ENCODE measurements around the gene GHR. TPM values are rescaled to one million over a fixed set of nuclear protein-coding genes. Genes with fewer than 3 reads are reported as not detected.
A peak's percentile ranks its signal among the peaks of the same experiment; 100 is the strongest.

GHR gene
- total RNA-seq, 1 donor from 2014 or later = 0.75 TPM

DNA sequence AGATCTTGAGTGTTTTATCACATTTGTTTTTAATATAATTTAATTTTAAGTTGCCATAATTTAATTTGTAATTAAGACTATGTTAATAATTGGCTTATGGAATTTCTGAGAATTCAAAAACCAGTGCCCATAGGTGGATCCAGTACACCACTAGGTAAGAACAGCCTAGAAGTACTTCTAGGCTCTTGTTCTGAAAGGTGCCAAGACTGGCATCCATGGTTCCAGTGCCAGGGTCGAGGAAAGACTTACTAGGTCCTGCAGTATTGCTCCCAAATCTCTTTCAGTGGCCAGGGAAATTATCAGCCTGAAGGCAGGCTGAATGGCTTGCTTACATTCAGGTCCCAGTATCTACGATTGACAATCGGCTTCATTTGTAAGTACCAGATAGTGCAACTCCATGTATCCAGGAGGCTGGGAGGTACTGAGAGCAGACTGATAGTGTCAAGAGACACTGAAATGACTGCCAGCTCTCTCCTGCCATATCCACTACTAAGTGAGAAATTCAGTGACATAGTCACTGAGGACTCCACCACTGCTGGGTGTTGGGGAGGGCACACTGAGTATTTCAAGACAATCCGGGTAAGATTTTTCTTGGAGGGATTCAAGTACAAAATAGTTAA is 174.2 kb downstream of the GHR start:
- DNase-seq (ENCODE audit: low read depth) = no peak

DNA sequence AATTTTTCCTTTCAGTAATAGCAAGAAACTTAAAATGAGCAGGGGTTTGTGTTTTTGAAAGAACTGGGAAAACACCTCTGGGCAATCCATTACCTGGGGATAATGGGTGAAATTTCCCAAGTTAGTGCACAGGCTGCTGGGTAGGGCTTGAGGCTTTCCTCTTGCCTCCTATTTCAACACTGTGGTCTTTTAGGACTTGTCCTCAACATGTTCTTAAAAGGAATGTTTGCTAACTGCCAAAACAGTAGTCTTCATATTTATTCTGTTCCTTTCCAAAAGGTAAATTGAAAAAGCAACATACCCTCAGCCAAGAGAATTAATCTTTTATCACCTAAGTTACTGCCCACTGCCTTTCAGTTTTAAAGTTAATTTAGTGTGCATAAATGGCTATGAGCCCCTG is 175.1 kb downstream of the GHR start:
- DNase-seq (ENCODE audit: low read depth) = no peak

DNA sequence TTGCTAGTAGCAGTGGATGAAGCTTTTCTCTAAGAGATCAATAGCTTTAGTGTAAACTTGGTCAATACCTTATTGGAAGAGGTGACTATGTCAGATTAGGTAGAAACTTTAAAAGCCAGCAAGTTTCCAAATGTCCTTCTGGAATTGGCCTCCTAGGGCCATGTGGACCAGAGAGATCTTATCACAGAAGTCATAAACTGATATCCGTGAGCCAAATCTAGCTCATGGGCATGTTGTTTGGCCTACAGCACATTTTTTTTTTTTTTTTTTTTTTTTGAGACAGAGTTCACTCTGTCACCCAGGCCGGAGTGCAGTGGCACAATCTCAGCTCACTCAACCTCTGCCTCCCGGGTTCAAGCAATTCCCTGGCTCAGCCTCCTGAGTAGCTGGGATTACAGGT is 175.9 kb downstream of the GHR start:
- DNase-seq (ENCODE audit: low read depth) = no peak

DNA sequence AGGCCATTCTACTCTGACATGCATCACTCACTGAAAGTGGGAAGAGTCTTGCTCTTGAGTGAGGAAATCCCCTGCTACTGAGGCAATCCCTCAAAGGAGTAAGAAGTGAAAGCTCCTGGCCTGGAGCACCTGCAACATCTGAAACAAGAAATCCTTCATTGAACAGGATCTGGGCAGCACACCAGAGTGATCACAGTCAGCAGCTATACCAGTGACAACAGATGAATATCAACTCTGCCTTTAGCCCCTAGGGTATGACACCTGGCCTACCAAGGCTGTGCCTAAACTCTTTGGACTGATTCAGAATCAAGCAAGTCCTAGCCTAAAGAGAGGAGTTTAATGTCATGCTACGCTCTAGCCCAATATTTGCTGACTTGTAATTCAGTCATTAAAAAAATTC is 177.2 kb downstream of the GHR start:
- DNase-seq (ENCODE audit: low read depth) = no peak

DNA sequence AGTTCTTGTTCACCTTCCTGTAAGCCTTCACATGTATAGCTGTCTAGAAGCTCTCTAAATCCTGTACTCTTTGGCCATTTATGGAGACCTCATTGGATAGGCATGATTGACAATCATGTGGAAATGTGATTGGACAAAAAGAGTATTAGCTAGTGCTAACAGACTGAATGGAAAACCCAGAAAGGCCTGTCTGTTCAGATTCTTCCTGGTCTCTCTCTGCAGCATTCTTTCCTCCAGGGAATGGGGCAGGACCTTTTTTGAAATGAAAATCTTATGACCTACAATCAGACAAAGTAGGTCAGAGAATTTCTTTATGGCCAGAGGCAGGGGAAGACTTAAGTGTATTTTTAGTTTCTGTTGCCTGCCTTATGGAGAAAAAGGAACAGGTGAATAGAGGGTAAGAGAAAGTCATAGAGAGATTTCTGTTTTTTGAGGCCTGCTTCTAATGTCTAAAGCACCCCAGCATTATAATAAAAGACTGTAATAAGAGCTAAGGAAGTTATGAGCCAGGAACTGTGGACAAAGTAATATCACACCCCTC is 181.0 kb downstream of the GHR start:
- DNase-seq (ENCODE audit: low read depth) = no peak

DNA sequence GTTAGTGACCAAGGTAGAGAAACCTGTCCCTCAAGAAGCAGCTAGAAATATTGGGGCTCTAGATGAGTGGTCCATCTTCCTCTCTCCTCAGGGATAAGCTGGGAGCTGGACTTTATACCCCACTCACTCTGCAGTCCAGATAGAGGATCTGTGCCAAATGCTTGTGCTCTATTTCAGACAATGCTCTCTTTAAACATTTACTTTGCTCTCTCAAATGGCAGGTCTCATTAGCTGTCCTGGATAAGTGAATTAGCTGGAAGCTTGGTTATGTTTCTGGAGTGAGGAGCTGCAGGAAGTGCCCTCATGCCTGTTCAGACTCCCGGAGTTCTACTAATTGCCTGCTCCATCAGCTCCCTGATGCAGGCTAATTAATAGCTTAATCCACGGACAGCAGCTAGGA is 182.3 kb downstream of the GHR start:
- no peak for DNase-seq (ENCODE audit: low read depth)

DNA sequence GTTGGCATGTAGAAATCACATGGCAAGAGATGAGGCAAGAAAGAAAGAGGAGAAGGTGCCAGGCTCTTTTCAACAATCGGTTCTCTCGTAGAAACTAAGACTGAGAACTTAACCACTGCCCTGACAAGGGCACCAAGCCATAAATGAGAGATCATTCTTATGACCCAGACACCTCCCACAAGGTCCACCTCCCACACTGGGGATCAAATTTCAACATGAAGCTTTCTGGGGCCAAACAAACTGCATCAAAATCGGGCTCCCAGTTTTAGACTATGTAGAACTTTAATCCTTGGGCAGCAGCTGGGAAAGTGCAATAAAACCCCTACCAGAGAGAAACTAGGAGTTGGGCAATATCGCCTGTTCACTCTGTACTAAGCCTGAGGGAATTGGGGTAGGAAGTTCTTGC is 183.2 kb downstream of the GHR start:
- DNase-seq (ENCODE audit: low read depth) = no peak

DNA sequence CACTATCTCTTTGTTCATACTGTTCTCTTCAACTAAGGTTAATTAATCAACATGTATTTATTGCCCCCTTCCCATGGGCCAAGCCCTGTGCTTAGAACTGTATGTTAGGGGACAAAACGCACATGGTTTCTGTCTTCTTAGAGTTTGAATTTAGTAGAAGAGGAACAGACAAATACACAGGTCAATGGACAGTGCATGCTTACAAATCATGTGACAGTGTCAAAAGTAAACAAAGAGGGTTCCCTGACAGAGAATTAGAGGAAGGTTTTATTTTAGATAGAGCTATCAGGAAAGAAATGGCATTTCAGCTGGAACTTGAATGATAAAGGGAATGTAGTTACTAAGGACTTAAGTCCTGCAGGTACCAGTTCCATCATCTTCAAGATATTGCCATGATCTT is 188.2 kb downstream of the GHR start:
- DNase-seq (ENCODE audit: low read depth) = no peak

DNA sequence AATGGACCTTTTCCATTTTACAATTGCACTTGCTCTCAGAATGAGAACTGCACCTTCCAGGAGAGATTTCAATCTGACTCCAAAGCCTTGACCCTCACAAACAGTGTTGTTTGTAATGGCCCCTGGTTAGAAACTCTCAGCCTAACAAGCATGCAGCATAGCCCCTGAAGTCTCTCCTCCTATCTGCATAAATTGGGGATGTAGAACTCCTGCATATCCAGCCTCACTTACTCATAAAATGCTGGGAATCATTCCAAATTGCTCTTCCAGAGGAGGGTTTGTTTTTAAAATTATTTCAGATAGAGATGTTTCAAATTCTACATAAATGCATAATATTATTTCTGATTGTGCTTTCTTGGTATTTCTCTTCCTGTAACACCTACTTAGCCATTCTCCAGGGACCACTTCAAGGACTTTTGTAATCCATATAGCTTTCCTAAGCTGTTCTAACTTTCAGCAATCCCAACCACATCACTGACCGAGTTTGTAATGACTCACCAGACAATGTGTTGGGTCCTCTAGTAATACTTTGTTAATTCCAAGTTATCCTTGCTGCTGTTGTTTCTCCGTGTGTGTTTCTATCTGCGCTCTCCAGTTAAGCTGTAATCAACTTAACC is 189.6 kb downstream of the GHR start:
- DNase-seq (ENCODE audit: low read depth) = peak; percentile 15

DNA sequence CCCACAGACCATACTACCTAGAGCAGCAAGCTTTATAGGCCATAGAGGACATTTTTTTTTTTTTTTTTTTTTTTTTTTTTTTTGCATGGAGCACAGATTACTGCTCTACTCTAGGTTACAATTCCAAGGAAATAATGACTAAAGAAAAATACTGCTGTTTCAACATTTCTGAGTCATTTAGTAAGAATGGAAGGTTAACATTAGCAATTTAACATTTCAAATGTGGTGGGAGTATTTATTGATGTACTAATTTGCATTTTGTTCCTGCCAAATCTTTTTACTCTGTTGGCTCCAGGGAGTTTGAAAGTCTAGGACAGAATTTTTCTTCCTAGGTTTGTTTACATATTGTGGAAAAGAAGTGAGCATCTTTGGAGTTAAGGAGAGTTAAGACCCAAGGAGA is 191.3 kb downstream of the GHR start:
- DNase-seq (ENCODE audit: low read depth) = no peak

DNA sequence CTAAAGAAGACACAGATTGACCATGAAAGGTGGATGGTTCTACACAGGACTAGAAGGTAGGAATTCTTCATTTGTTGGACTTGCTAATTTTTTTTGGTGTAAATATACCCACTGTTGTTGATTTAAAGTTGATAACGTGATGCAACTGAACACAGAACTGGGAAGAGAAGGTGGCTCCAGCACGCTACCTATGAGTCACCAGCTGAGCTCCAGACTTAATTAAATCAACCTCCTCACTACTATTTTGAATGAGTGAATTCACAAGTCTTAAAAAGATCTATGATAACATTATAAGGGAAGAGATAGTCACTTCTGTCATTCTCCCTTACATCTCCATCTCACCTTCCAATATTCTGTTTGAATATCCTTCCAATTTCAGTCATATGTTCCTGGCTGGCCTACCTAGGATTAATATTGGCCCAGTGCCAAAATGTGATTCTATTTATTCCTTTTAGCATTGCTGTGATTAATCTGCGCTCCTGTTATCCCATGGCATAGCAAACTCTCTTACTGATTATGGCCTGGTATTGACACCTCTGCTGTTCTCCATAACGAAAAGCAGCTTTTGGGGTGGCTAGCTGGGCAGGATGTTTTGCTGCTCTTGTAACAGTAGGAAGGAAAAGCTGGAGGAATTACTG is 197.5 kb downstream of the GHR start:
- no peak for DNase-seq (ENCODE audit: low read depth)

DNA sequence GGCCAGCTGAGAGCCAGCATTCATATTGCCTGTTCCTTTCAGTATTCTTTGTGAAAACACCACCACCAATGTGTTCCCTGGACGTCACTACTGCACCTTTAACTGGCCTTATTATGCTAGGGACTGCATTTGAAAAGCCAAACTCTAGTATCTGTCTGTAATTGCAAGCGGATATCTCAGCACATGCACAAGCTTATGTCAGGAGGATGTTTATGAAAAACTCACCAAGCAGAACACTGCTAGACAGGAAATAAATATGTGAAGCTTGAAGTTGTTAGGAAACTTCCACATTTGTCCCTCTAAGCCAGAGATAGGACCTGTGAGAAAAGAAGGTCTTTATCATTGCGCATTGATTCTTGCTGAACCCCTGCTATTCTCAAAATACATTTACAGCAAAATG is 198.0 kb downstream of the GHR start:
- DNase-seq (ENCODE audit: low read depth) = no peak

DNA sequence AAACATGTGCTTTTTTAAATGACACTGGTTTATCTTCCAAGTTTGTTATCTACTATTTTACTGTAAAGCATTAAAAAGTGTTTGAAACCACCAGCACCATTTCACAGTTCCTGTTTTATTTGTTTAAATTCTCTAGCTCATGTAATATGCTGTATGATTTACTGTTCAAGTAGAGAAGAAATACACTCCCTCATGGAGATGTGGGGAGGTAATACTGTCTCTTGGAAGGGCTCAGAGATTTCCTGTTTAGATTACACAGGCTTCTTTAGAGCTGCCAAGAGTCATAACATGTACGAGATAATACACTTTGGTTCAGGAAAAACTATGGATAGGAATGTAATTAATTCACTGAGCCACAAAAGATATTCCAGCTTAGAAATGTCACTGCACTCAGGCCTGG is 198.4 kb downstream of the GHR start:
- DNase-seq (ENCODE audit: low read depth) = no peak

DNA sequence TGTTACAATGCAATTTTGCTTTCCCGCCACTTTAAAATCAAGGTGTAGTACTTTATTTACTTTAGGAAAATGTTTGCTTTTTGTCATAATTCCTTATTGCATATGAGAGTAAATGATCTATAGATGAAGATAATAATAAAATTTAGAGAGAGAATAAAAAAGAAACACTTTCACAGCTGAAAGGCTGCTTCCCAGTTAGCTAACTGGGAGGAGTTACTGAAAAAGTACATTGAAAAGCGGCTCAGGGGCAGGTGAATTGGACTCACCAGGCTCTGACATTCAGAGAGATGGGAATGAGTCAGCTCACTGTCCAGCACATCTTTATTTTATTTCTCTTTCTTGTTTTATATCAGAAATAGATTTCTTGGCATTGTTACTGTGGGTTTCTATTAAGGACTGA is 201.7 kb downstream of the GHR start:
- DNase-seq (ENCODE audit: low read depth) = no peak

DNA sequence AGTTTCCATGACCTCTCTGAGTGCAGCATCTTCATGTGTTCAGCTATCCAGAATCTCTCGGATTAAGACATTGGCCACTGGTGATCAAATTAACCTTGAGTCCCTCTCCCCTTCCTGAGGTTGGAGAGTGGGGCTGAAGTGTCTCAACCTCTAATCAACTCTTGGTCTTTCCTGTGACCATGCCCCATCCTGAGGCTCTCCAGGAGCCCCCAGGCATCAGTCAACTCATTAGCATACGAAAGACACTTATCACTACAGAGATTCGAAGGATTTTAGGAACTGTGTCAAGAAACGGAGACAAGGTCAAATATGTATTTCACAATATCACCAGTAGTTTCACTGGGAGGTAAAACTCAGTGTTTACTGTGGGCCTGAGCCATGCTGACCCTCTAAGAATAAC is 203.2 kb downstream of the GHR start:
- no peak for DNase-seq (ENCODE audit: low read depth)

DNA sequence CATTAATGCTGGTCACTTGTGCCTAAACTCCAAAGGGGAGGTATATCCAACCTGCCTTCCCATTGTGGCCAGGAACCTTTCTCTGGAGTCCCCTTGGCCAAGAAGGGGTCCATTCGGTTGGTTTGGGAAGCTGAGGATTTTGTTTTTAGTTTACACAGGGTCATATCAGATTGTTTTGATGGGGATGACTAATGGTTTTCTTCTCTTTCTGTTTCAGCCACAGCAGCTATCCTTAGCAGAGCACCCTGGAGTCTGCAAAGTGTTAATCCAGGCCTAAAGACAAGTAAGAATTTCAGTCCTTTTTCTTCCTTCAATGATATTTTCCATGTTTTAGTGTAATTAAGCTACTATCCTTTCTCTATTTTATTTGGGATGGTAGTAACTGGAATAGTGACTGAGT is 205.6 kb downstream of the GHR start:
- no peak for DNase-seq (ENCODE audit: low read depth)

DNA sequence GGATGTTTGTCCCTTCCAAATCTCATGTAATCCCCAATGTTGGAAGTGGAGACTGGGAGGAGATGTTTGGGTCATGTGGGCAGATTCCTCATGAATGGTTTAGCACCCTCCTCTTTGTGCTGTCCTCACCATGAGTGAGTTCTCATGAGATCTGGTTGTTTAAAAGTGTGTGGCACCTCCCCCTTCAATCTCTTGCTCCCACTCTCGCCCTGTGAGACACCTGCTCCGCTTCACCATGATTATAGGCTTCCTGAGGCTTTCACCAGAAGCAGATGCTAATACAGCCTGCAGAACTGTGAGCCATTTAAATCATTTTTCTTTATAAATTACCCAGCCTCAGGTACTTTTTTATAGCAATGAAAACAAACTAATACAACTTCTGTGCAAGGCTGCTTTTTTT is 206.0 kb downstream of the GHR start:
- DNase-seq (ENCODE audit: low read depth) = no peak

DNA sequence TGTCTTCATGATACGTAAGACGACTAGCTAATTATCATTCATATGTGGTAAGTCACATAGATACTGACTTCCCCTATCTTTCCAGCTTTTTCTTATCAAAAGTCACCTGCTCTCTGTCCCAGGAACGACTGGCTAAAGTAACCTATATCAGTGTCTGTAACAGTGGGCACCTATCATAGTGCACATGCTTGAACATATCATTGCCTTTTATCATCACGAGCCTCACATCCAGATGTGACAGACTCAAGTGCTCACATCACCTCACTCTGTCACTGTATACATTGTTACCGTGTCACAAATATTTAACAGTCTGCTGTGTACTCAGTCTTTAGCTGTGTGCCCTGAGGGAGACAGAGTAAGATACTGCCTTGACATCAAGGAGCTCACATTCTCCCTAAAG is 208.0 kb downstream of the GHR start:
- DNase-seq (ENCODE audit: low read depth) = no peak

DNA sequence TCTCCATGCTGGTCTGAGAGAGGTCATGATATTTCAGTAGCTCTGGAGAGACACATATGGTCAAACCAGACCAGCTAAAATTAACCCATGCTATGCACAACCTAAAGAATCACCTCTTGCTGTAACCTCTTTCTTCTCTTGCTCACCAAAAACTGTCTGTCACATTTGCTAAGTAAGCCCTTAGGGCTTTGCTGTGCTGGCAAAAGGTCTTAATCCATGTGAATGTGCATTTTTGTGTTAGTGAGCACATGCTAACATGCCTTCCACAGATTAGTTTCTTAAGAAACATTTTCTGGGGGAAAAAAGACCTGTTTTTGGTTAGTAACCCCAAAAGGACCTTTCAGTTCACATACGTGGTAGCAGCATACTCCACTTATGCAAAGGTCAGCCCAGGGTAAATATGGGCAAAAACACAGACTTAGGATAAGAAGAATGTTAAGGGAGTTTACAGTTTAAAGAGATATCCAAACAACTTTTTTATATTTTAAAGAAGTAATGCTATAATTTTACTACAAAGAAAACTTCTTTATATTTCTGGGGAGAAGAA is 209.2 kb downstream of the GHR start:
- DNase-seq (ENCODE audit: low read depth) = no peak

DNA sequence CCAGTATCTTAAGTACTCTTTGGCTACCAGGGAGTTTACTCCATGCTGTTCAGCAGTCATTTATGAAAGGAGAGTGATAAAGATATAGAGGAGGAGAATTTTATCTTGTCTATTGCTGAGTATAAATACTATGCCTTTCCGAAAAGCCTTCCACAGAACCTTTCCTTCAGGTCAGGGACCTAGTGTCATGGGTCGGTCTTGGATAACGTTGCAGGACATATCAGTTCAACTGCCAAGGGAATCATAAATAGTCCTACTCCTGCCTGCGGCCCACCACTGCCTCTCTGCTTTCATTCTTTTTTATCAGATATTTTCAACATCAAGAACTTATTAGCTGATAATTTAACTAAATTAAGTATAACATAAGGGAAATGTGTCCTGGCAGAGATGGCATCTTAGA is 211.3 kb downstream of the GHR start:
- no peak for DNase-seq (ENCODE audit: low read depth)

DNA sequence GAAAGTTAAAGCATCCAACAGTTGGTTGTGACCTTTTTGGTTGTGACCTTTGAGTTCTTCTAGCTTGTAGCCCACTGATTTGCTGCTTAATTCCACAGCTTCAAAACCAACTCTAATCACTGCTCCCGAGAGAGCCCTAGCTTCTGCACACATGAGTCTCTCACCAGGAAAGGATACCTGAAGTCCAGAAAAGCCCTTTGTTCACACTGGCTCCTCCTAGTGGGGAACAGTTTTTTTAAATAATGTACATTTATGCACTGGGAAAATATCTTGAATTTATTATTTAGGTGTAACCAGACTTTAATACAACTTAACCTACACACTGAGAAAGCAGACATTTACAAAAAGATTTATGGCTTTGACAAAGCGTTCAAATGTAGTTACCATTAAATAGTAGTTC is 213.2 kb downstream of the GHR start:
- DNase-seq (ENCODE audit: low read depth) = no peak

DNA sequence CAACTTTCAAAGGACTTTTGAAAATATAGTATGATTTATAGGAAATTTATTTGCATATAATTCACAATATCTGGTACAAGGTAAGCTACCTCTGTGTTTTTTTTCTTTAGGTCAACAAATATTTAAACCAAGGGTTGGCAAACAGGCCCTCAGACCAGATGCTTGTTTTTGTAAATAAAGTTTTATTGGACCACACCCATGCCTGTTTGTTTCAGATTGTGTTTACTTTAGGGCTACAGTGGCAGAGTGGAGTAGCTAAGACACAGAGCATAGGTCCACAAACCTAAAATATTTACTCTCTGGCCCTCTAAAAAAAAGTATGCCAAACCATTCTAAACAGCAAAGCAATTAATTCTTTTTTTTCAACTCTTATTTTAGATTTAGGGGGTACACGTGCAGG is 213.7 kb downstream of the GHR start:
- DNase-seq (ENCODE audit: low read depth) = no peak

DNA sequence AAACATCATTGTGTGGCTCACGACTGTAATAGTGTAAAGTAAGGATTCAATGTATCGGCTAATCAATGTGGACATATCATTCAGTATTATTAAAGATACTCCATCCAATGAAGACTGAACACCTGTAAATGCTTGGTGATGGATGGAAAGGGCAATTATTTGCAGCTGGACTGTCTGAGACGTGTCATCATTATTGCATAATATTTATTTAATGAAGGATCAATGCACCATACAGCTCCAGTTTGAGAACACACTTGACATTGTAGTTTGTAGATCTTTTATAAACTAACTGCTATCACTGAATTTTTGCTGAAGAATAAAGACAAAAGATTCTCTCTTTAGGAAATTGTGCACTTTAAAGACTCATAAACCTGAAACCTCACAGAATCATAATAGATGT is 215.7 kb downstream of the GHR start:
- no peak for DNase-seq (ENCODE audit: low read depth)

Measured in myocyte (in vitro differentiated cells).